ENCODE data around the gene UTP3. TPM values are rescaled to one million over a fixed set of nuclear protein-coding genes. Genes with fewer than 3 reads are reported as not detected.
"Not testable (repeated sequence)": the region's sequence is repeated elsewhere in the genome, so short reads cannot be mapped to it uniquely, and the experiment has no call there.

UTP3 gene
- total RNA-seq, 1 donor from 2014 or later: 26.4 TPM

DNA sequence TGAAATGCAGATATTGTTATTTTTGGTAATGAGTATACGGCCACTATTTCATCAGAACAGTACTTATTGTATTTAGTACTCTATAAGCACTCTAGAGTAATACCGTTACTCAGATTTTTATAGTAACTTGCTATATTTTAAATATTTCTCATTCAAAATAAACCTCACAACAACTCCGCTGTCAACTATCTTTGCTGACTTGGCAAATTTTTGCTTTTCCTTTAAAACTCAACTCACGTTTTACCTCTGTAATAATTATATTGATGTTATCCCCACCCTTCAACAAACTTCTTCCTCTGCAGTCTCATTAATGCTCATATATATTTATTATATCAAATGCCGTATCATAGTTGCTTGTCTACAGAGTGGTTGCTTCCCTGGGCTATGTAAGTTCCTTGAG is 31.0 kb upstream of the UTP3 start:
- H3K36me3 Mint-ChIP-seq: no peaks in the 10 kb centered on the region
- H3K27ac Mint-ChIP-seq: no peak overlapping the region
- no peaks in the 10 kb centered on the region for H3K27me3 Mint-ChIP-seq
- H3K4me1 Mint-ChIP-seq (ENCODE audit: unreplicated experiment): no peaks in the 10 kb centered on the region
- TF ChIP-seq, protein P1, sequence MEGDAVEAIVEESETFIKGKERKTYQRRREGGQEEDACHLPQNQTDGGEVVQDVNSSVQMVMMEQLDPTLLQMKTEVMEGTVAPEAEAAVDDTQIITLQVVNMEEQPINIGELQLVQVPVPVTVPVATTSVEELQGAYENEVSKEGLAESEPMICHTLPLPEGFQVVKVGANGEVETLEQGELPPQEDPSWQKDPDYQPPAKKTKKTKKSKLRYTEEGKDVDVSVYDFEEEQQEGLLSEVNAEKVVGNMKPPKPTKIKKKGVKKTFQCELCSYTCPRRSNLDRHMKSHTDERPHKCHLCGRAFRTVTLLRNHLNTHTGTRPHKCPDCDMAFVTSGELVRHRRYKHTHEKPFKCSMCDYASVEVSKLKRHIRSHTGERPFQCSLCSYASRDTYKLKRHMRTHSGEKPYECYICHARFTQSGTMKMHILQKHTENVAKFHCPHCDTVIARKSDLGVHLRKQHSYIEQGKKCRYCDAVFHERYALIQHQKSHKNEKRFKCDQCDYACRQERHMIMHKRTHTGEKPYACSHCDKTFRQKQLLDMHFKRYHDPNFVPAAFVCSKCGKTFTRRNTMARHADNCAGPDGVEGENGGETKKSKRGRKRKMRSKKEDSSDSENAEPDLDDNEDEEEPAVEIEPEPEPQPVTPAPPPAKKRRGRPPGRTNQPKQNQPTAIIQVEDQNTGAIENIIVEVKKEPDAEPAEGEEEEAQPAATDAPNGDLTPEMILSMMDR (conservative IDR thresholded peaks at IDR 0.05): no peak
- no peaks in the 10 kb centered on the region for H3K9me3 Mint-ChIP-seq
- DNase-seq (ENCODE audit: extremely low spot score, unreplicated experiment): no peak
- no peak overlapping the region for H3K4me3 Mint-ChIP-seq

- Mint-ChIP-seq H3K4me1 (ENCODE audit: unreplicated experiment) (no peaks in the 10 kb centered on the region), H3K27me3 (no peaks in the 10 kb centered on the region), H3K9me3 (no peaks in the 10 kb centered on the region), H3K27ac (no peak overlapping the region), H3K4me3 (no peak overlapping the region), H3K36me3 (no peaks in the 10 kb centered on the region)
- no peak for DNase-seq (ENCODE audit: extremely low spot score, unreplicated experiment)
- TF ChIP-seq, protein P1 (conservative IDR thresholded peaks at IDR 0.05): no peak
Observed at GRCh38 chr4:70658418-70658817, 29.9 kb upstream of the UTP3 start.

GRCh38 chr4:70660106-70660505 is 28.2 kb upstream of the UTP3 start:
- no peak for DNase-seq (ENCODE audit: extremely low spot score, unreplicated experiment)
- no peaks in the 10 kb centered on the region for H3K4me1 Mint-ChIP-seq (ENCODE audit: unreplicated experiment)
- no peak overlapping the region for H3K4me3 Mint-ChIP-seq
- no peaks in the 10 kb centered on the region for H3K9me3 Mint-ChIP-seq
- TF ChIP-seq, protein P1 (conservative IDR thresholded peaks at IDR 0.05): no peak
- H3K27ac Mint-ChIP-seq: no peak overlapping the region
- H3K27me3 Mint-ChIP-seq: no peaks in the 10 kb centered on the region
- no peaks in the 10 kb centered on the region for H3K36me3 Mint-ChIP-seq

DNA sequence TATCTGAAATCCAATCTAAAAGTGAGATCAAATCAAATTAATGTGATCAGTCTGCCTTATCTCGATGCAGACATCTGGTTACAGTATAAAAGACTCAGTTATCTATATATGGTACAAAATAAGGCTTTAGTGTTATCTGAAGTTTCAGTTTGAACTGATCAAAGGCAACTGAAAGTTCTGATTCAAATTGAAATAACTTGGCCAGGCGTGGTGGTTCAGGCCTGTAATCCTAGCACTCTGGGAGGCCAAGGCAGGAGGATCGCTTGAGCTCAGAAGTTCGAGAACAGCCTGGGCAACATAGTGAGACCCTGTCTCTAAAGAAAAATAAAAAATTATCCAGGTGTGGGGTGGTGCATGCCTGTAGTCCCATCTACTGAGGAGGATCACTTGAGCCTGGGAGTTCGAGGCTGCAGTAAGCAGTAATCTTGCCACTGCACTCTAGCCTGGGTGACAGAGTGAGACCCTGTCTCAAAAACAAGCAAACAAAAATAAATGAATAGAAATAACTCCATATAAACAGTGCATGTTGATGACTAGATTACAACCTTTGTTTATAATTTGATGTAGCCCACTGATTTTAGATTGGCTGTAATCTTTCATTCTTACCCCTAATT is 26.9 kb upstream of the UTP3 start:
- H3K4me3 Mint-ChIP-seq; H3K4me1 Mint-ChIP-seq (ENCODE audit: unreplicated experiment); H3K27me3 Mint-ChIP-seq: not testable (repeated sequence)

DNA sequence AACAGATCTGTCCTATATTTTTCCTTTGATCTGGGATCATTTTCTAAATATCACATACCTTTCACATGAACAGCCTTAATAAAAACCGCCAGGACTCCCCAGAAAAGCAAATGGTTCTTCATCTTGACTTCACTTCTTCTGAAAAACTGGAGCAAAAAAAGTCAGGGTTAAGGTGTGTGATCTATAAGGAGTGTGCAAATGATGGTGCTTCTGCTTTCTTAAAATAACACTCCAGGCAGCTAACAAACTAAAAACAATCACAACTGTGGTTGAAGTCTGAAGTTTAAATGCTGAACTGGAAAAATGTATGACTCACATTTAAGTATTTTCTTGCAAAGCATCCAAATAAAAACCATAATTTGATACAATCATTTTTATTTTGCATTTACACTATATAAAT is 22.0 kb upstream of the UTP3 start, which contains the start of gene JCHAIN:
TSS of gene JCHAIN (minus strand) at position 140 of the 400 bp plus-strand sequence. CDS start at position 122, 18 bp downstream.
- Mint-ChIP-seq H3K4me1 (ENCODE audit: unreplicated experiment) (no peaks in the 10 kb centered on the region), H3K27ac (no peak within 1 kb of the TSS), H3K4me3 (no peak within 1 kb of the TSS), H3K27me3 (peaks cover 15% of the 10 kb centered on the region), H3K9me3 (no peaks in the 10 kb centered on the region), H3K36me3 (no peaks in the 10 kb centered on the region)
- TF ChIP-seq, protein P1 (conservative IDR thresholded peaks at IDR 0.05): no peak
- DNase-seq (ENCODE audit: extremely low spot score, unreplicated experiment): no peak

More for the DNA sequence above, 26.9 kb upstream of the UTP3 start:
- H3K9me3 Mint-ChIP-seq; H3K36me3 Mint-ChIP-seq; H3K27ac Mint-ChIP-seq; DNase-seq (ENCODE audit: extremely low spot score, unreplicated experiment): not testable (repeated sequence)

DNA sequence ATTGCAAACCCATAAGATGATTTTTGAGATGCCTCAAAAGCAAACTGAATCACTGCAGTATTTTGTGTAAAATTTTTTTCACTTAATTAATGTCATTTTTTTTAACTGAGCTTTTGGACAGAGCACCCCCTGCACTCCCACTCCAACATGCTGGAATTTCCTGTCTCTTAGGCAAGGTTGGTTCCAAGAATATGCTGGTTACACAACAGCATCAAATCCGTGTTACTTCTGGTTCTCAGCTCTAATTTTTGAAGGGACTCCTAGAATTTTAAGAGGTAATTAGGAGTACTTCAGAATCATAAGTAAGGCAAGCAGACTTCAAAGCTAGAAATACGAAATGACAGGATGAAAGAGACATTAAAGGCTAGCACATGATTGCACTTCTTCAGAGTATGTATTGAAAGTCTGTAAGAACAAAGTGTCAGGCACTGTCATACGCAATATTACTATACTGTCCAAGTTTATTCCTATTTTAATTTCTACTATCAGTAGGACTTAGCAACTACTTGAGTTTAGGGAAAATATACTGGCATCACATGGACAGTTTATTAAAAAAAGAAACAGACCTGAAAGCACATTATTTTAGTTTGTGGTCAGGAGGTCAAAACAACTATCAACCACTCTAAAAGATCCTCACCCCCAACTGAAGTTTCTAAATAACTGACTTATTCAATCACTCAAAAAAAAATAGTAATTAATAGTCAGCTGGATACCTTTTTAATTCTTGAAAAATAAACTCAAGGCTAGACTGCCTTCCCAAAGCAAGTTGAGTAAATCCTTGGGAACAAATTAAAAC is 20.4 kb upstream of the UTP3 start:
- TF ChIP-seq, protein P1 (conservative IDR thresholded peaks at IDR 0.05): no peak

More for the DNA sequence above, 20.4 kb upstream of the UTP3 start:
- Mint-ChIP-seq H3K9me3 (no peaks in the 10 kb centered on the region), H3K4me3 (no peak overlapping the region), H3K36me3 (no peaks in the 10 kb centered on the region), H3K27me3 (peaks cover 15% of the 10 kb centered on the region), H3K27ac (no peak overlapping the region), H3K4me1 (ENCODE audit: unreplicated experiment) (no peaks in the 10 kb centered on the region)
- DNase-seq (ENCODE audit: extremely low spot score, unreplicated experiment): no peak

All from type B pancreatic cell (in vitro differentiated cells).